Mononuclear cell (primary cell): ENCODE results near the gene UBL4A. TPM values are rescaled to one million over a fixed set of nuclear protein-coding genes. Genes with fewer than 3 reads are reported as not detected.

Experiments
- H3K27me3 ChIP-seq: 2 replicates; pipeline ENCODE4 v1.6.0; 2011; ENCODE audit warnings: low read length, control low read depth; ENCODE audit not compliant: insufficient read depth
- H3K4me1 ChIP-seq: 2 replicates; pipeline ENCODE4 v1.5.1; 2011; ENCODE audit warnings: mild to moderate bottlenecking, low read length, control low read depth; ENCODE audit not compliant: insufficient read depth
- H3K4me3 ChIP-seq: 2 replicates; pipeline ENCODE4 v1.5.1; 2011; ENCODE audit warnings: mild to moderate bottlenecking, low read length, moderate library complexity
- H3K9me3 ChIP-seq: 2 replicates; pipeline ENCODE4 v1.5.1; 2011; ENCODE audit warnings: low read depth, mild to moderate bottlenecking, control low read depth, low read length
- total RNA-seq: library from RNA; depleted of rRNA; stranded (reverse); fragments of >200 nt; gene quantifications from one replicate; pipeline ENCODE4 v1.2.3, GENCODE V29; 2012

UBL4A gene
- total RNA-seq, 1 donor: 15.2 TPM

GRCh38 chrX:154445776-154446175, 40.6 kb downstream of the UBL4A start:
- Histone ChIP-seq H3K4me3 (no peak overlapping the region), H3K9me3 (no peaks in the 10 kb centered on the region), H3K27me3 (no peaks in the 10 kb centered on the region), H3K4me1 (peaks cover 18% of the 10 kb centered on the region)

DNA sequence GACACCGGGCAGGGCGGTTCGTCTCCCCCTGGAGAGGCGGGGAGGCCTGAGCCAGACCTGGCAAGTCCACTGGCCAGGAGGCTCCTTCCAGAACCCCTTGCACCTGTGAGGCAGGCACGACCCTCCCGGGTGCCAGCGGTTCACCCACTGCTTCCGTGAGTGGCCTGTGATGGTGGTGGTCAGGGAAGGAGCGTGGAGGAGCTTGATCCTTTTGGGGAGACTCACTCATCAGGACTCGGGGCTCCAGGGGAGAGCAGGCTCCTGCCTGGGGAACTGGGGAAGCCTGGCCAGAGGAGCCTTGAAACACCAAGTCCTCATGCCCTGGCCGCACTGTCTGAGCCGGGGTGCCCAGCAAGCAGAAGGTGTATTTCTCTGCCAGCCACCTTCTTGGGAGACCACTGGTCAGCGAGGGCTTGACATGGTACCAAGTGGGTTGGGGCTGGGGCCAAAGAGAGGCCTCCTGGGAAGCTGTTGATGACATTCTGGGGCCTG, 41.6 kb downstream of the UBL4A start:
- Histone ChIP-seq H3K27me3 (no peaks in the 10 kb centered on the region), H3K9me3 (no peaks in the 10 kb centered on the region), H3K4me1 (peaks cover 18% of the 10 kb centered on the region), H3K4me3 (peak overlapping the region; percentile 36)

- no peaks in the 10 kb centered on the region for H3K27me3 ChIP-seq
- no peaks in the 10 kb centered on the region for H3K9me3 ChIP-seq
- peak within 1 kb of the TSS; percentile 36 for H3K4me3 ChIP-seq
- H3K4me1 ChIP-seq: peaks cover 18% of the 10 kb centered on the region
Measured at GRCh38 chrX:154443992-154444754, 42.2 kb downstream of the UBL4A start, which contains the start of gene FAM50A. Gene FAM50A (plus strand): TSS chrX:154444141. CDS start chrX:154444236, 95 bp downstream.

DNA sequence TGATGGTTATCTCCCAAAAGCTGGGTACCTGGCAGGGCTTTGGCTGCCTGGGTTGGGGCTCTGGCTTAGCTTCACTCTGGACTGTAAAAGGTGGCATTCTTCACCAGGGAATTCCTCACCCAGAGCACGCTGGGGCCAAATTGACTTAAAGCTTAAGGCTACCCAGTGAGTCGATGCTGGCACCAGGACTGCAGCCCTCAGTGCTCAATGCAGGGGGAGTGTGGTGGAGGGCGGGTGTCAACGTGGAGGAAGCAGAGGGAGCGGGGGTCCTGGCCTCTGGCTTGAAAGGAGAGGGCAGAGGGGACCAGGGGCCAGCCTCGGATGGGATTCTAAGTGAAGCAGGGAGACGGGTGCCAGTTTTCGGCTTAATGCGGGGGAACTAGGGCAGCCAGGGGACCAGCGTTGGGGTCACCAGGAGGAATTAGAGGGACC, 42.9 kb downstream of the UBL4A start:
- Histone ChIP-seq H3K4me1 (peaks cover 21% of the 10 kb centered on the region), H3K9me3 (no peaks in the 10 kb centered on the region), H3K4me3 (no peak overlapping the region), H3K27me3 (no peaks in the 10 kb centered on the region)

DNA sequence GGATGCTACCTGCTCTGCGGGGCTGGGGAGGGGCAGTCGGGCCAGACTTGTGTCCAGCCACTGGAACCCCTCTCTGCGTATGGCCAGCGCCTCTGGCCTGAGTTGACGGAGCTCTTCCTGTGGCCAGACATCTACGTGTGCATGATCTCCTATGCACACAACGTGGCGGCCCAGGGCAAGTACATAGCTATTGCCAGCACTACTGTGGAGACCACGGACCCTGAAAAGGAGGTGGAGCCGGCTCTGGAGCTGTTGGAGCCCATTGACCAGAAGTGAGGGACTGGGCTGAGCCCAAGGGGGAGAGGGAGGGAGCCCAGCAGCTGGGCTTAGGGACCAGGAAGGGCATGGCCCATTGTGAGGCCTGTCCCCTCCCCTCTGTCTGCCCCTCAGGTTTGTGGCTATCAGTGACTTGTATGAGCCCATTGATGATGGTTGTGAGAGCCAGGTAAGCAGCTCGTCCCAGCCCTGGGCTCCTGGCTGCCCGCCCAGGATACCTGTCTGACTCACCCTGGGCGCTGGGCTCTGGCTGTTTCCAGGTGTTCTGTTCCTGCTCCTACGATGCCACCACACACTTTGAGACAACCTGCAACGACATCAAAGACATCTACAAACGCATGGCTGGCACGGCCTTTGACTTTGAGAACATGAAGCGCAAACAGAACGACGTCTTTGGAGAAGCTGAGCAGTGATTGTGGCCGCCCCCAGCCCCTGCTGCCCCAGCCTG, 44.3 kb downstream of the UBL4A start:
- Histone ChIP-seq H3K27me3 (no peaks in the 10 kb centered on the region), H3K9me3 (no peaks in the 10 kb centered on the region), H3K4me3 (no peak overlapping the region), H3K4me1 (peaks cover 30% of the 10 kb centered on the region)

- Histone ChIP-seq H3K9me3 (no peaks in the 10 kb centered on the region), H3K4me3 (no peak overlapping the region), H3K27me3 (no peaks in the 10 kb centered on the region), H3K4me1 (peaks cover 30% of the 10 kb centered on the region)
Measured at GRCh38 chrX:154441564-154441963, 44.9 kb downstream of the UBL4A start.

DNA sequence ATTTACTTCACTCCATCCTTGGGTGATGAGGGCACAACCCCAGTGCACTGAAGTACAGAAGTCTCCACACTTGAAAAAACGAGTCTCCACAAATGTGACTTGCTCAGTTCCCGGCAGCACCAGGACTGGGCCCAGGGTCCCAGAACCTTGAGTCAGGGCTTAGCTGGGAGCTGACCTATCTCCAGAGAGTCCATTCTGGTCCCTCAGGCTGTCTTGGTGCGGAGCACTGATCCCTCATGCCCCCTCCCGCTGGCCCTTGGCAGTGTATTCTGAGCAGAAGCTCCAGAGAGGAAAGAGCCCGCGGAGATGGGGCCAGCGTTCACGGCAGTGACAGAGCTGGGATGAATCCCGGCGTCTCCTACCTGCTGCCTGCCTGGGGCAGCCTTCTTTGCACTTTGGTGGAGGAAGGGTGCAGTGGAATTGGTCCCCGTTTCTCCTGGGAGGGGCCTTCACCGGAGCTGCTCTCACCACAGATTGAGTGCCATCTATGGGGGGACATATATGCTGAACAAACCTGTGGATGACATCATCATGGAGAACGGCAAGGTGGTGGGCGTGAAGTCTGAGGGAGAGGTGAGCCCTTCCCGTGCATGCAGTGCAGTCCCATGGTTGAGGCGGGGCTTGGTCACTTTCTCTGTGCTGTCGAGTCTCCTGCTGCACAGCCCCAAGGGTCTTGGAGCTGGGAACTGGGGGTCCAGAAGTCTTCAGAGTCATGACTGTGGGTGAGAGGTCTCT, 45.6 kb downstream of the UBL4A start:
- peaks cover 35% of the 10 kb centered on the region for H3K4me1 ChIP-seq

DNA sequence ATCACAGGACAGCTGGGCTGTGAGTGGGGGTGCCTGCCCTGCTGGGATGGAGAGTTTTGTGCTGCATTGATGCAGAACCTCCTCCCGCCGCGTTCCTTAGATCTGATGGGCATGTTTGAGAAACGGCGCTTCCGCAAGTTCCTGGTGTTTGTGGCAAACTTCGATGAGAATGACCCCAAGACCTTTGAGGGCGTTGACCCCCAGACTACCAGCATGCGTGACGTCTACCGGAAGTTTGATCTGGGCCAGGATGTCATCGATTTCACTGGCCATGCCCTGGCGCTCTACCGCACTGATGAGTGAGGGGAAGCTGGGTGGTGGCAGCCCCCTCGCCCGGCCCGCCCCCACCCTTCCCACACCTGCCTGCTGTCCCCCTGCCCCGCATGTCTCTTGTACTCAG, 46.6 kb downstream of the UBL4A start:
- no peak overlapping the region for H3K4me3 ChIP-seq
- no peaks in the 10 kb centered on the region for H3K9me3 ChIP-seq
- no peaks in the 10 kb centered on the region for H3K27me3 ChIP-seq
- H3K4me1 ChIP-seq: peaks cover 29% of the 10 kb centered on the region

More for the DNA sequence above, 45.6 kb downstream of the UBL4A start:
- no peaks in the 10 kb centered on the region for H3K9me3 ChIP-seq
- H3K27me3 ChIP-seq: no peaks in the 10 kb centered on the region
- no peak overlapping the region for H3K4me3 ChIP-seq

GRCh38 chrX:154437971-154438893, 48.2 kb downstream of the UBL4A start:
- Histone ChIP-seq H3K4me3 (peak overlapping the region; percentile 45), H3K27me3 (no peaks in the 10 kb centered on the region), H3K4me1 (peaks cover 19% of the 10 kb centered on the region), H3K9me3 (no peaks in the 10 kb centered on the region)

DNA sequence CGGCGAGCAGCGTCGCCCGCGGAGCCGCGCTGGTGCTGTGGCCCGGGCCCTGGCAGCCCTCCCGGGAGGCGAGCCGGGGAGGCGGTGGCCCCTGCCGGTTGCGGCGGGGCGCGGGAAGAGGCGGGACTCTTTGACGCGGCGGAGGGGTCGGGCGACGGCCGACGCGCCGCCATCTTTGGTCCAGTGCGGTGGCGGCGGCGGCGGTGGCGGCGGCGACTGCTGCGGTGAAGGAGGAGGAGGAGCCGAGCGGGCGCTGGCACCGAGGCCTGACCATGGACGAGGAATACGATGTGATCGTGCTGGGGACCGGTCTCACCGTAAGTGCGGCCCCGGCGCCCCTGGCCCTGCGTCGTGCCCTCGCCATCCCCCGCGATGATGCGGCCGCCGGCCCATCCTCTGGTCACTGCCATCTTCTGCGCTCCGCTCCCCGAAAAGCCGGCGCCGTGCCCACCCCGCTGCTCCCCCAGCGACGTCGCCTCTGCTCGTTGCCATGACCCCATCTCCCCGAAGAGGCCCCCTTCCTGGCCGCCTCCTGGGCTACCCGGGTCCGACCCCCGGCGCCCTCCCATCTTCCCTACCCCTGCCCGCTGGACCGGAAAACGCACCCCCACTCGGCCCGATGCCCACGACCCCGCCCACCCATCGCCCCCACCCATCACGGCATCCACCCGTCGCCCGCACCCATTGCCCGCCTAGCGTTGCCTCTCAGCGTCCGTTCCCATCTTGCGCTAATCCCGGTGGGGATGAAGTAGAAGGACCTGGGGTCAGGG, 49.2 kb downstream of the UBL4A start, which contains the start of gene GDI1:
Gene GDI1, plus strand, starts transcription at position 172 of the 770 bp plus-strand sequence. Its CDS starts 101 bp downstream, at position 273.
- no peaks in the 10 kb centered on the region for H3K27me3 ChIP-seq
- peaks cover 18% of the 10 kb centered on the region for H3K4me1 ChIP-seq
- no peaks in the 10 kb centered on the region for H3K9me3 ChIP-seq
- H3K4me3 ChIP-seq: peak within 1 kb of the TSS; percentile 45

DNA sequence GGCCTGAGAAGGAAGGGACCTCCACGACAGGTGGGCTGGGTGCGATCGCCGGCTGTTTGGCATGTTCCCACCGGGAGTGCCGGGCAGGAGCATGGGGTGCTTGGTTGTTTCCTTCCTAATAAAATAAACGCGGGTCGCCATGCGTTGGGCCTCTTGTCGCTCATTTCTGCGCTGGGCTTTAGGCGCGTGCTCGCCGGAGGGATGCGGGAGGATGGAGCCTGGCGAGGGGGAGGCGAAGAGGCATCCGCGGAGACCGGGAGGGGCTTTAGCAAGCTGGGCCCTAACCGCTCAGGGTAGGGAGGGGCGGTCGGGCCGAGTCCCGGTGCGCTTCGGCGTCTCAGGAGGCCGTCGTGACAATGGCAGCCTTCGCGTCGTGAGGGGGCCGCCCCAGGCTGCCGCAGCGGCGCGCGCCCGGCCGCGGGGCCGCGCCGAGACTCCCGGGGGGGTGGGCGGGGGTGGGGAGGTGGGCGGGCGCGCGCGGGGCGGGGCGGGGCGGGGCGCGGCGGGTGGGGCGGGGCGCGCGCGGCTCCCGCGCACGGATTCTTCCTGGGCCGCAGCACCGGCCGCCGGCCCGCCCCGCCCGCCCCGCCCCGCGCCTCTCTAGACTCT, 49.9 kb downstream of the UBL4A start:
- Histone ChIP-seq H3K9me3 (no peaks in the 10 kb centered on the region), H3K4me3 (peak overlapping the region; percentile 45), H3K4me1 (peaks cover 18% of the 10 kb centered on the region), H3K27me3 (no peaks in the 10 kb centered on the region)

DNA sequence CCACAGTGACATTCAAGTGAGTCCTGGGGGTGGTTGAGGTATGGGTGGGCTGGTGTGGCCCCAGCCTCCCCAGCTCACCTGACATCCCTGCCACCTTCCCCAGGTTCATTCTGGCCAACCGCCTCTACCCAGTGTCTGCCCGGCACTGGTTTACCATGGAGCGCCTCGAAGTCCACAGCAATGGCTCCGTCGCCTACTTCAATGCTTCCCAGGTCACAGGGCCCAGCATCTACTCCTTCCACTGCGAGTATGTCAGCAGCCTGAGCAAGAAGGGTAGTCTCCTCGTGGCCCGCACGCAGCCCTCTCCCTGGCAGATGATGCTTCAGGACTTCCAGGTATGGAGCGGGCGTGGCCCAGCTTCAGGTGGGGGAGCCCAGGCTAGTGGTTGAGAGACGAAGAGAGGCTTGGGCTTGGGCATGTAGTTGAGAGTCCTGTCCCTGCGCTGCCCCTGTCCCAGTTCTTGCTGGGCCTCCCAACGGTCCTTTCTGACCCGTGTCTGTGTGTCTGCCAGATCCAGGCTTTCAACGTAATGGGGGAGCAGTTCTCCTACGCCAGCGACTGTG, 51.2 kb downstream of the UBL4A start:
- no peaks in the 10 kb centered on the region for H3K9me3 ChIP-seq
- H3K4me3 ChIP-seq: no peak overlapping the region
- H3K27me3 ChIP-seq: no peaks in the 10 kb centered on the region
- H3K4me1 ChIP-seq: peaks cover 27% of the 10 kb centered on the region
